Activated CD8-positive, alpha-beta memory T cell treated with anti-CD3 and anti-CD28 coated beads for 4 hours (primary cell): Measurements from ENCODE around the gene NHP2.

Experiments
- DNase-seq, 2 donors: peaks; one replicate each; pipeline ENCODE4 v3.0.0-alpha.2; 2020; ENCODE audit warnings: low read depth in 2 of 2

Gene NHP2

DNA sequence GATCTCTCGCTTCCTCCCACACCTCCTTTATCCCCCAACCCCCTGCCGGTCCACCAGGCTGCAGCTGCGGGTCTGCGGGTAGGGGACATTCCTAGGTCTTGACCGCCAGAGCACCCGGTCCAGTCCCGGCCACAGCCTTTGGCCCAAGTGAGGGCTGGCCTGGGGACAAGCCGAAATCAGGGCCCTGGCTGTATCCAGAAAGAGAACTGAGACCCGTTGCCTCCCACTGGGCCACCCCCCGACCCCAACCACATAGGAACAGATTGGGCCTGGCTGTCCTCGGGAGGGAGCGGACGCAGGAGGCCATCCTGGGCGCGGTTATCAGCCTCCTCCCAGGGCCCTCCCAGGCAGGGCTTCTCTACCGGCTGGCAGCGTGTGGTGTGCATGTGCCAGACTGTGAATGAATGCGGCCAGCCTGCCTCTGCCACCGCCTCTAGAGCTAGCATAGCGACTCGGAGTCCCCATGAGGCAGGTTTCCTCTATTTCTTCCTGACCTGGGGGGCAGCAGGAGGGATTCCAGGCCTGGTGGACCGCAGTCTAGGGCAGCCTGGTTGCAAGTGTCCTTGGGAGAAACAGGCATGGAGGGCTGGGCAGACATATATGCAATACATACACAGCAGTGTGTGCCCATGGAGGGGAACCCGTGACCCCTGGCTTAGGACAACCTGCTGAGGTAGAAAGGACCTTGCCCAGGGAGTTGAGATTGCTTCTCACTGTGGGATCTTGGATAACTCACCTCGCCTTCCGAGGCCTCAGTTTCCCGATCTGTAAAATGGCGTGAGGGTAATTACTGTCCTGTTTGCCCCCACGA lies 39.2 kb downstream of the NHP2 start:
- DNase-seq, result peak in 1 of 2 donors; percentile 35

DNA sequence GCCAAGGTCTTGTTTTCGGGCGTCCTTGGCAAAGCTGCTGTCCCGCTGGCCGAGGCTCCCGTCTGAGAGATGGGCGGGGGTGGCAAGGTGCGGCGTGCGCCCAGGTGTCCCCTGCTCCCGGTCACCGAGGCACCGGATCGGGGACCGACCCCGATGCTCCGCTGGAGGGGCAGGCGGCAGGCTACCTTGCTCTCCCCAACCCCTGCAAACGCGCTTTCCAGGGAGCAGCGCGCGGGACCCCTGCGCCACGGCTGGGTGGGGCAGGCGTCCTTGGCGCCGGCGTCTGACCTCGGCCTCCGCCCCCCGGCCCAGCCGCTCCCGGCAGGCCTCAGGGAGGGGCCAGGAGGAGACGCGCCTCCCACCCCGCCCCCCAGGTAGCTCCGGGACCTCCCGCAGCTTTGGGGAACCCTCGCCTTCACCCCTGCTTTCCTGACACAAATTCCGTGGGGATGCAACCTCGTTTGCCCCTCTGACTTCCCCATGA lies 39.8 kb downstream of the NHP2 start:
- no peak for DNase-seq

DNA sequence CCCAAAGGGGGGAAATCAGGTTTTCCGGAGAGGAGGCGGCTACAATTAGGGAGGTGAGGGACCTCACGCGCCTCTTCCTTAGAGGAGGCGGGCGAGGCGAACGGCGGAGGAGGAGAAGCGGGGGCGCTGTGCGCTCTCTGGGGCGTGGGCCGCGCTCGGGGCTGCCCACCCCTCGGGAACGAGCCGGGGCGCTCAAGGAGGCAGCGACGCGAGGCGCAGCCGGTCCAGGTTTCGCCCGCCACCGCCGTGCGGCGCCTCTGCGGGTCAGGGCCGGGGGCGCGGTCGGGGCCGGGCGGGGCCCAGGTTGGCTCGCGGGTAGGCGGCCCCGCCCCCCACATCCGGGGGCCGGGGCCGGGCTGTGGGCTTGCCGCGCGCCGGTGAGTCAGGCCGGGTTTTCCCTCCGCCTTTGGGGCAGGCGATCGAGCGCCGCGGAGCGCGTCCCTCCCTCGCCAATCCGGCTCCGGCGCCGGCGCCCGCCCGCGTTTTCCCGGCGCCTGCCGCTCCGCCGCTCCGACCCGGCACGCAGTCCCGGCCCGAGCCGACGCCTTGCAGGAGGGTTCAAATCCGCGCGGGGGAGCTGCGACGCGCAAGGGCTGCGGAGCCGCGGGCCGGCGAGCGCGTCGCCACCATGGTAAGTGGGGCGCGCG lies 40.4 kb downstream of the NHP2 start, which contains the start of gene N4BP3:
N4BP3 (plus strand) TSS at position 392 of the 647 bp plus-strand sequence. CDS start 6,052 bp downstream, outside the sequence.
- DNase-seq, result peak; percentile 65 to 73

DNA sequence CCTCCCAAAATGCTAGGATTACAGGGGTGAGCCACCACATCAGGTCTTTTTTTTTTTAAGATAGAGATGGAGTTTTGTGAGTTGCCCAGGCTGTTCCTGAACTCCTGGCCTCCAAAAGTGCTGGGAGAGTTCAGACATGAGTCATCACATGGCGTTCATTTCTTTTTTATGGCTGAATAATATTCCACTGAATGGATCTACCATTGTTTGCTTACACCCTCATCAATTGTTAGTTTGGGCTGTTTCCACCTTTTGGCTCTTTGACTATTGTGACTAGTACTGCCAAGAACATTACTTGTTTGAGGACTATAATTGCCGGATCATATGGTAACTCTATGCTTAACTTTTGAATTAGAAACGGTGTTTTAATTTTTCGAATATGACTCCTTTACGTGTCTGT lies 41.1 kb downstream of the NHP2 start:
- no peak for DNase-seq

DNA sequence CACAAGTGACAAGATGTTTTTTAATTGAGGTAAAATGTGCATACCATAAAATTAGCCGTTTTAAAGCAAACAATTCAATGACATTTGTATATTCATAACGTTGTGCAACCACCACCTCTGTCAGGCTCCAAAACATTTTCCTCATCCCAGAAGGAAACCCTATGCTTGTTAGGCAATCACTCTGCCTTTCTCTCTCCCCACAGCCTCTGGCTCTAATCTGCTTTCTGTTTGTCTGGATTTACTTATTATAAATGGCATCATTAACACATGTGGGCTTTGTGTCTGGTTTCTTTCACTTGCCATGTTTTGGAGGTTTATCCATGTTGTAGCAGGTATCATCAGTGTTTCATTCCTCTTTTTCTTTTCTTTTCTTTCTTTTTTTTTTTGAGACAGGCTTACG lies 41.8 kb downstream of the NHP2 start:
- DNase-seq, result no peak

DNA sequence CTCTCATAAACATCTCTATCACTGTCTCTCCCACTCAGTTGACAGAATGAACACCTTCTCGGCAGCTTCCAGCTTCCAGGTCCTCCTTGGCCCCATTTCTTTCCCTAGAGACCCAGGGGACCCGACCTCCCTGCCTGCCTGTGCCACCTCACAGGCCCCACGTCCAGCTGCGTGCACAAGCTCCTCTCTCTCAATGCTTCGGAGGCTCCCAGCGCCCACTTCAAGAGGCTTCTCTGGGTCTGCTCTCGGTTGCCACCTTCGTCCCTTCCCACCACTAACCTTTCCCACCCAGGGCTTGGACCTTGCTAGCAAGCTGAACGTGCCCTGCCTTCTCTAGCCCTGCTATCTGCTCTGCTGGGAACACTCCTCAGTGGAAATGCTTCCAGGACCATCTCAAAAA lies 43.2 kb downstream of the NHP2 start:
- no peak for DNase-seq

DNA sequence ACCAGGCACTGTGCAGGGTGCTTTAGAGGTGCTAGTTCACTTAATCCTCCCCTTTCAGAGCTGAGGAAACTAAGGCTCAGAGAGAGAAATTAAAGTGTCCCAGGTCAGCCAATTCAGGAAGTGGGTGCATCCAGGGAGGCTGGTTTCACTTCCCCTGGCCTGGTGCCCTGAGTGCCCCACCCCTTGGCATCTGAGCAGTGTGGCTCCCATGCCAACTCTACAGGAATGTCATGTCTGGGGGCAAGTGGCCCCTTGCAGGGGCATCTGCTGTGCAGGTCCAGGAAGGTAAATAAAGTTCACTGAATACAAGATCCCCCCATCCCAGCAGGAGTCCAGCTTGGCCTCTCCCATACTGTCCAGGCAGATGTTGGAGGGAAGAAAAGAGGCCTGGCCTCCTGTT lies 44.7 kb downstream of the NHP2 start:
- no peak for DNase-seq

DNA sequence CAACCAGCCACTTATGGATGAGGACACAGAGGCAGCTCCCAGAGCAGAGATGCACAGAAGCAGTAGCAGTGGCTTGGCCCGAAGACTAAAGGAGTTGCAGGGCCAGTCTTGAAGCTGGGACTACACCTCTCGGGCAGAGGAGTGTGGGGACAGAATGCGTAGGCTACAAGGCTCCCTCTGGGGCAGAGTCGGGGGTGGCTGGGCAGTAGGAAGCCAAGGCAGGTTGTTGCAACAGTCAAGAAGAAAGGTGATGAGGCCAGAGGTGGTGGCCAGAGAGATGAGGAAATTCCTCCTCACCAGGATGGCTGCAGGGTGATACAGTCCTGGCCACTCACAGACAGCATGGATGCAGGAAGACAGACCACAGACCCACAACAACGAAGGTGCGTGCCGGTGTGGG lies 45.2 kb downstream of the NHP2 start:
- no peak for DNase-seq

DNA sequence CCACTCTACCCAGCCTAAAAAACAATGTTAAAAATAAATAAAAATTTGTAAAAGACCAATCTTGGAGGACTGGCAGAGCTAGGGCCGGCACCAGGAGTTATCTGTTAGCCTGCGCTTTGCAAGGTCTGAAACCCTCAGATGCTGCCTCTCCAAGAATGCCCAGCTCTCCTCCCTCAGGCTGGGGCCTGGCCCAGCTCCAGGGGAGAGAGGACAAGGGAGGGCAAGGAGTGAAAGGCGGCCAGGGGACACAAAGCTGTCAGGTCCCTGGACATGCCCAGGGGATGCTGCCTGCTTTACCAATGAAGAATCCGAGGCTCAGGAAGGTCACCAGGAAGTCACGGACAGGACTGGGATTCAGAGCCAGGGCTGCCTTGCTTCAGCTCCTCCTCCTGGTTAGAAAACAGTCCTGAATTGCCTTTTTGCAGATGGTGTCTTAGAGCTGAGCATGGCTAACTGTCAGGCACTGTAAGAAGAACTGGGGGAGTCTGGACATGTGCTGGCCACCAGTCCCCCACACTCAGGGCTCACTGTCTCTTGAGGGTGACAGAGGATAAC lies 45.9 kb downstream of the NHP2 start:
- no peak for DNase-seq

DNA sequence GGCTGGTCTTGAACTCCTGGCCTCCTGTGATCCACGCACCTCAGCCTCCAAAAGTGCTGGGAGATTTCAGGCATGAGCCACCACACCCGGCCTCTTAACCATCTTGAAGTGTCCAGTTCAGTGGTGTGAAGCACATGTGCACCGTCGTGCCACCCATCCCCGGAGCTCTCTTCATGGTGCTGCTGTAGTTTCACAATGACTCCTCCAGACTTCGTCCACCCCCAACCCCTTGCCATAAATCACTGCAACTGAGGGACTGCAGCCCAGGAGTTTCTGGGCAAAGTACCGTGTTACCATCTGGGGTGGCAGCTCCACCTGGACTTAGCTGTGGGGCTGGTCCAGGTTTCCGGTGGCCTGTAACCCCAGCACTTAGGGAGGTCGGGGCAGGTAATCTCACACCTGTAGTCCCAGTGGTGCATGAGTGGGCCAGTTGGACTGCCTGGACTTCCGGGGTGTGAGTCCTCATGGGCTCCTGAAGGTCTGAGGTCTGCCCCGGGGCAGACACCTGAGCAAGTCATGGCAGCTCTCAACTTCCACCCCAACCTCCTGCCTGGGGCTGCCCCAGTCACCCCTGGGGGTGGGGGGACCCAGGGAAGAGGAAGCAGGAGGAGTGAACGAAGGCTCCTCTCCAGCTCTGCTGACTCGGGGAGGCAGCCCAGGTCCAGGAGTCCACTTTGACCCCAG lies 47.0 kb downstream of the NHP2 start:
- DNase-seq, result no peak

DNA sequence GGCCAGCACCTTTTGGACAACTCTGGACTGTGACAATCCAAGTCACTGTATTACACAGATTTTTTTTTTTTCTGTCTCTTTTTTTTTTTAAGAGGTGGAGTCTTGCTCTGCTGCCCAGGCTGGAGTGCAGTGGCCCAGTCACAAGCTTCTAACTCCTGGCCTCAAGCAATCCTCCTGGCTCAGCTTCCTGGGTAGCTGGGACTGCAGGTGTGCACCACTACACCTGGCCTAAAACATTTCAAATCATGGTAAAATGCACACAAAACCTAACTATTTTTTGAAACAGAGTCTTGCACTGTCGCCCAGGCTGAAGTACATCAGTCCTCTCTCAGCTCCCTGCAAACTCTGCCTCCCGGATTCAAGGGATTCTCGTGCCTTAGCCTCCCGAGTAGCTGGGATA lies 47.6 kb downstream of the NHP2 start:
- DNase-seq, result no peak

DNA sequence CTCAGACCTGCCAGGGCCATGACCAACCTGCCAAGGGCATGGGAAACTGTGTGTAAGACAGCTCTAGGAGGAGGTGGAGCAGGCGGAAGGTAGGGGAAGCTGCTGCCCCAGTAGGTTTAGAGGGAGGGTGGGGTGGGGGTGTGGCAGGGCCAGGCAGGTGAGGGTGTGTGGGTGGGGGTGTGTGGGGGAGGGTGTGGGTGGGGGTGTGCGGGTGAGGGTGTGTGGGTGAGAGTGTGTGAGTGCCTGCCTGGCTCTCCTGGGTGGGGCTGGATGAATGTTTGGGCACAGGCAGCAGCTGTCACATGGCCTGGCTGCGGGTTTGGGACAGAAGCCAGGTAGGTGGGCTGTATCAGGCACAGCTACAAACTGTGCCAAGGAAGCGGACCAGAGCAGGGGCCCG lies 49.2 kb downstream of the NHP2 start:
- no peak for DNase-seq

DNA sequence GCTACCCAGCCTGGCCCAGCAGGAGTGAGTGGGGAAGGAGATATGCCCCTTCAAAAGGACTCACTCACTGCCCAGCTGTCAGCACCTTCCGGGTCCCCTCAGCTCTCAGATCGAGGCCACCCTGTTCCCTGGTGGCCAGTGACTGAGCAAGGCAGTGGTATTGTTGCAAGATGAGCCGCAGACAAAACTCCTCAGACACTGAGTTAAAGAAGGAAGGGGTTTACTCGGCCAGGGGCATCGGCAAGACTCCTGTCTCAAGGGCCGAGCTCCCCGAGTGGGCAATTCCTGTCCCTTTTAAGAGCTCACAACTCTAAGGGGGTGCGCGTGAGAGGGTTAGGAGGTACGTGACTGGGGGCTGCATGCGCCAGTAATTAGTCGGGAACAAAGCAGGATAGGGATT lies 50.1 kb downstream of the NHP2 start:
- DNase-seq, result no peak
